Stimulated activated CD8-positive, alpha-beta memory T cell treated with anti-CD3 and anti-CD28 coated beads, Interleukin-2, amount 100 ng/mL, for 1 hour (primary cell): Measurements from ENCODE around the gene PNPLA4.

ENCODE experiments used
- DNase-seq, 2 donors: peaks; one replicate each; pipeline ENCODE4 v3.0.0-alpha.2; 2020; ENCODE audit warnings: low read depth in 2 of 2

PNPLA4 gene

DNA sequence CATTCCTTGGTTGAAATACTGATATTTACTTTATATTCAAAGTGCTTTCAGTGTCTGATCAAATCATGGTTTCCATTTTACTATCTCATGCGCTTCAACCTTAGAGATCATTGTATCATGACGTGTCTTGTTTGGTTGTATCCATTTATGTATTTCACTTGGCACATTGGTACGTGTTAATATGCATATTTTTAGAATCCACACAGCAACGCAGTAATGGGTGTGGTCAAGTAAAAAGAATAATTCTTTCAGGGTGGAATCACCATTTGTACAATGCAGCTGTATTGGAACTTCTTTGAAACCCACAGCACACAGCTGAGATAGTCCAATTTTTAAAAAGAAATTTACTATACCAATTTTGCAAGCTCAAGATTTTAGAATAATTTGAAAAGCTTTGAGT is 55.2 kb downstream of the PNPLA4 start:
- DNase-seq, result no peak

DNA sequence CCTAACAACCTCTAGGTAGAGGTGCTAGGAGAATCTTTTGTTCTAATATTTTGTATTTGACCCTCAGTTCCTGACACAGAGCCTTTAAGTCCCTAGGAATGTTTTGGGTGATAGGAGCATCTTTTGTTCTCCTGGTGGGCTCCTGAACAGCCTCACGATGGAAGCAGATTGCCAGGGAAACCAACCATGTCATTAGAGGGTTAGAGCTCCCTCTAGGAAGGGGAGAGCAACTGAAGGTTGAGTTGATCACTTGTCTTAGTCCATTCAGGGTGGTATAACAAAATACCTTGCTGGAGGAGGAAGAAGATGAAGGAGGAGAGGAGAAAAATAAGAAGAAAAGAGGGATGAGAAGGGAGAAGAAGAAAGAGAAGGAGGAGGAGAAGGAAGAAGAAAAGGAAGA is 75.0 kb downstream of the PNPLA4 start:
- DNase-seq, result no peak
